Thyroid gland (tissue), 4 donors: ENCODE measurements around the gene MERTK. TPM values are rescaled to one million over a fixed set of nuclear protein-coding genes. Genes with fewer than 3 reads are reported as not detected.

Experiments
- DNase-seq, 2 donors: peaks; one replicate each; pipeline ENCODE4 v3.0.0-alpha.2; 2019
- H3K27ac ChIP-seq, 3 donors: fragments of 200-600 bp; sonication (generic); 1 replicate in 2 of 3; 2 replicates in 1 of 3; pipeline ENCODE4 v1.5.1; 2016 to 2019; ENCODE audit warnings: mild to moderate bottlenecking in 1 of 3, moderate library complexity in 1 of 3
- H3K27me3 ChIP-seq: fragments of 200-600 bp; sonication (generic); one replicate; pipeline ENCODE4 v1.5.1; 2019
- H3K36me3 ChIP-seq, 2 donors: fragments of 200-600 bp; sonication (generic); one replicate each; pipeline ENCODE4 v1.5.1; 2016 to 2019
- H3K4me1 ChIP-seq, 2 donors: fragments of 200-600 bp; sonication (generic); one replicate each; pipeline ENCODE4 v1.5.1; 2017 to 2019
- H3K4me3 ChIP-seq, 3 donors: fragments of 200-600 bp; sonication (generic); replicated peaks in 1 of 3; 1 replicate in 2 of 3; 2 replicates in 1 of 3; pipeline ENCODE4 v1.5.1; 2016; ENCODE audit warnings: mild to moderate bottlenecking in 1 of 3
- H3K9me3 ChIP-seq: fragments of 200-600 bp; sonication (generic); one replicate; pipeline ENCODE4 v1.5.1; 2017
- CTCF ChIP-seq, 6 experiments: fragments of 200-600 bp in 3 of 6; fragments of 450-650 bp in 3 of 6; sonication (generic) in 3 of 6; IDR thresholded peaks; one replicate each; pipeline ENCODE4 v1.5.1; 2016 to 2019; ENCODE audit warnings: antibody characterized with exemption in 6 of 6, mild to moderate bottlenecking in 2 of 6, inconsistent platforms in 1 of 6, moderate library complexity in 1 of 6
- POLR2A ChIP-seq, 2 donors: fragments of 450-650 bp; IDR thresholded peaks; one replicate each; pipeline ENCODE4 v1.6.1; 2017; ENCODE audit warnings: antibody characterized with exemption in 2 of 2, mild to moderate bottlenecking in 2 of 2, moderate library complexity in 1 of 2
- WGBS, 2 donors: methylation state at CpG; one replicate each; pipeline ENCODE4 v1.1.5; 2017; 5-methylcytosine and 5-hydroxymethylcytosine counted together
- intact Hi-C: fragments of 100-400 bp; cut with DNase I; formaldehyde crosslinking; loops from one replicate; pipeline ENCODE4 v1.15.1; 2023
- total RNA-seq, 4 donors: library from RNA; depleted of rRNA; stranded (reverse); fragments of >200 nt; gene quantifications; one replicate each; pipeline ENCODE4 v1.2.3, GENCODE V29; 2016

The MERTK gene
- total RNA-seq, 4 donors from 2014 or later, result 23.5 to 36.7 (median 32.9) TPM

- Histone ChIP-seq H3K4me1 (peaks cover 0 to 13% of the 10 kb centered on the region in 2 donors), H3K36me3 (no peaks in the 10 kb centered on the region), H3K9me3 (no peaks in the 10 kb centered on the region), H3K4me3 (peak overlapping the region; percentile 73 to 89 (median 85)), H3K27me3 (no peaks in the 10 kb centered on the region), H3K27ac (peak overlapping the region; percentile 89 to 92 (median 89))
- WGBS, 2 donors, result 0 to 2% methylated on average over 6 to 27 of the region's 70 CpGs
- TF ChIP-seq POLR2A (IDR thresholded peaks at IDR 0.05), result no peak
- TF ChIP-seq CTCF (IDR thresholded peaks at IDR 0.05), result peak in 1 of 6 experiments; percentile 9
- intact Hi-C loops, result no loop called here
- DNase-seq, result peak; percentile 51 to 58
These were observed 502 bp downstream of the MERTK start for GRCh38 chr2:111898703-111899514.

GRCh38 chr2:111900859-111901258 lies 2.5 kb downstream of the MERTK start:
- peaks cover 8 to 19% of the 10 kb centered on the region in 2 donors for H3K4me1 ChIP-seq
- no peak for TF ChIP-seq POLR2A (IDR thresholded peaks at IDR 0.05)
- peak in 3 of 6 experiments; percentile 37 to 46 (median 42) for TF ChIP-seq CTCF (IDR thresholded peaks at IDR 0.05)
- DNase-seq, result peak; percentile 28 to 49
- intact Hi-C loops, result loop anchor here (5.0 kb wide), 1 partner anchor 46 kb away; no protein-coding TSS in a partner anchor
- no peaks in the 10 kb centered on the region for H3K9me3 ChIP-seq
- peak overlapping the region in 1 of 3 donors; percentile 7 for H3K27ac ChIP-seq
- H3K36me3 ChIP-seq, result no peaks in the 10 kb centered on the region
- no peaks in the 10 kb centered on the region for H3K27me3 ChIP-seq
- H3K4me3 ChIP-seq, result no peak overlapping the region
- WGBS, 2 donors, result 40 to 45% methylated on average over 3 of the region's 3 CpGs

- WGBS, 2 donors, result 61 to 76% methylated on average over 3 of the region's 3 CpGs
- H3K4me1 ChIP-seq, result peaks cover 35 to 37% of the 10 kb centered on the region in 2 donors
- intact Hi-C loops, result loop anchor here (5.0 kb wide), 1 partner anchor 44 kb away; no protein-coding TSS in a partner anchor
These were observed 5.1 kb downstream of the MERTK start for GRCh38 chr2:111903516-111903915.

GRCh38 chr2:111903930-111904439 lies 5.6 kb downstream of the MERTK start:
- WGBS, 2 donors, result 89 to 90% methylated on average over 5 of the region's 5 CpGs
- H3K4me1 ChIP-seq, result peaks cover 38 to 42% of the 10 kb centered on the region in 2 donors
- no peaks in the 10 kb centered on the region for H3K27me3 ChIP-seq
- H3K27ac ChIP-seq, result peak overlapping the region in 1 of 3 donors; percentile 34
- intact Hi-C loops, result loop anchor here (5.0 kb wide), 1 partner anchor 43 kb away; no protein-coding TSS in a partner anchor
- DNase-seq, result no peak
- H3K4me3 ChIP-seq, result no peak overlapping the region
- TF ChIP-seq POLR2A (IDR thresholded peaks at IDR 0.05) (no peak), CTCF (IDR thresholded peaks at IDR 0.05) (no peak)
- H3K36me3 ChIP-seq, result no peaks in the 10 kb centered on the region
- no peaks in the 10 kb centered on the region for H3K9me3 ChIP-seq

More at GRCh38 chr2:111903516-111903915, 5.1 kb downstream of the MERTK start:
- no peaks in the 10 kb centered on the region for H3K27me3 ChIP-seq
- no peak for DNase-seq
- H3K9me3 ChIP-seq, result no peaks in the 10 kb centered on the region
- TF ChIP-seq CTCF (IDR thresholded peaks at IDR 0.05) (no peak), POLR2A (IDR thresholded peaks at IDR 0.05) (no peak)
- peak overlapping the region in 1 of 3 donors; percentile 34 for H3K27ac ChIP-seq
- H3K36me3 ChIP-seq, result no peaks in the 10 kb centered on the region
- no peak overlapping the region for H3K4me3 ChIP-seq
